ENCODE data around the gene UFSP2.

GRCh38 chr4:185437809-185438208 lies 12.0 kb upstream of the UFSP2 start:
- TF ChIP-seq CTCF (IDR thresholded peaks at IDR 0.05) (no peak), POLR2A (IDR thresholded peaks at IDR 0.05; ENCODE audit: low read depth) (no peak)
